Activated CD4-positive, alpha-beta T cell treated with anti-CD3 and anti-CD28 coated beads, Interleukin-2, amount 50 U/mL, for 16 hours (primary cell): ENCODE data around the gene PPP2R3B.

Experiments used
- DNase-seq: peaks from one replicate; pipeline ENCODE4 v3.0.0-alpha.2; 2020

PPP2R3B gene

DNA sequence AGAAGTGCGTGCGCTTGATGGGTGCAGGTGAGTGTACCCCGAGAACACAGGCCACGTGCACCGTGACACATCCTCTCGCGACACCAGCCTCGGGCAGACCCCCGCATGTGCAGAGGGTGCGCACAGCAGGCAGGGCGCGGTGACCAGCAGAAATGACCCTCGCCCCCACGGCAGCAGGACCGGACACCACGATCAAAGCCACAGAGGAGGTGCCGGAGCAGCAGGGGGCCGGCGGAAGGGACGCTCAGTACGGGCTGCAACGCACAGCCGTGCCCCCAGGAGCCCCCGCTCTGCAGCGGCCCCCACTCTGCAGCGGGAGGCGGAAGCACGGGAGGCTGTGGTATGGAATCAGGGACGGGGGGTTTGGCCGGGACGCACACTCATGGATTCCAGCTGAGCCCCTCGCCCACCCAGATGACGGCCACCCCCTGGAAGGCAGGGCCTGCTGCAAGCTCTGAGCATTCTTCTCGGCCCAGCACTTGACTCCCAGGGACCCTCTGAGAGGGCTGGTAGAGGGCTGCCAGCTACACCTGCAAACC is 17.1 kb downstream of the PPP2R3B start:
- DNase-seq, result no peak

GRCh38 chrX:368811-369562 is 17.7 kb downstream of the PPP2R3B start:
- no peak for DNase-seq

DNA sequence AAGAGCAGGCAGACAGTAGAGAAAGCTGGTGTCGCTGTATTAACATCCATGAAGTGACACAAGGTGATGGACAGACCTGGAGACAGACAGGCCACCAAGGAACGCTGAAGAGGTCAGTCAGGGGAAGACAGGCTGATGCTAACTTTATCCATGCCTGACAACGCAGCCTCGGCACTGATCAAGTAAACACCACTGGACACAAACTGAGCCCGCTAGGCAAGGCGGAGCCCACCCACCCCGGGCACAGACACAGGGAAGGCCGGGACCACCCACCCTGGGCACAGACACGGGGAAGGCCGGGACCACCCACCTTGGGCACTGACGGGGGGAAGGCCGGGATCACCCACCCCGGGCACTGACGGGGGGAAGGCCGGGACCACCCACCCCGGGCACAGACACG is 18.8 kb downstream of the PPP2R3B start:
- DNase-seq, result no peak

DNA sequence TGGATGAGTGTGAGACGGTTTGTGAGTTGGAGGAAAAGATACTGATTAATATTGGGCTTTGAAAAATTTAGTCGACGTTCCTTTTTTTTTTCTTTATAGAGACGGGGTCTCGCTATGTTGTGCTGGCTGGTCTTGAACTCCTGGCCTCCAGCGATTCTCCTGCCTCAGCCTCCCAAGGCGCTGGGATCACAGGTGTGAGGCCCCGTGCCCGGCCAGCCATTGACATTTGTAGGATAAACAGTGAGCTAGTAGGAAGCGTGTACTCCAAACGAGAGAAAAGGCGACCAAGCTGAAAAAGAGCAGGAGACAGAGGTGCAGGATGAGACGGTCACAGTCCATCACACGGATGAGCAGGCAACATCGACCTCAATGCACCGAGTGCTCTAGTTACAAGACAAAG is 19.4 kb downstream of the PPP2R3B start:
- no peak for DNase-seq

DNA sequence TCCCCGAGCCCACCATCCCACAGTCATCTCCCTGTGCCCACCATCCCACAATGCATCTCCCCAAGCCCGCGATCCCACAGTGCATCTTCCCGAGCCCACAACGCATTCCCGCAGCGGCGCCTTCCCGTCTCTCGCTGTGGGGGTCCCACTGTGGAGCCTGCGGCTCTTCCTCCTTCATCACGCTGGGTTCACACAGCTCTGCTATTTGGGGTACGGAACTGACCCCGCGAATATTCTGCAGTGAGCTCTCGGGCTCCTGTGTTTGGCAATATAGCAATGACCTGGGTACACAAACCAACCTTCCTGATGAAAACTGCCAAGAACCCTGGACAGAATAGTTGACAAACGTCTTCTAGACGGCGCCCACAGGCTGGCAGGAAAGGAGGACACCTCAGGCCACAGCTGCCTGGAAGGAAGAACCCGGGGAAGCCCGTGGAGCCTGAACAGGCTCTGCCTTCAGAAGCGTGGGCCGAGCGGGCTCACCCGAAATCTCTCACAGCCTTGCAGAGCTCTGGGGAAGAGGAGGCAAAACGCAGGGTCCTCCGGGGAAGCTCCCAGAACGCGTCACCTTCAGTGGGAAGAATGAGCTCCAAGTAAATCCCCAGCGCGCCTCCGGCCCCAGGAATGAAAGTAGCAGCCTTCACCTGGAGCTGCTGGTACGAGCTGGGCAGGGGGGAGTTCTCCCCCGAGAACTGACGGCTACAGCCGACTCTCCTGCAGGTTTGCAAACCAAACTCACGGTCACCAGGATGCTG is 22.9 kb downstream of the PPP2R3B start:
- DNase-seq, result no peak

DNA sequence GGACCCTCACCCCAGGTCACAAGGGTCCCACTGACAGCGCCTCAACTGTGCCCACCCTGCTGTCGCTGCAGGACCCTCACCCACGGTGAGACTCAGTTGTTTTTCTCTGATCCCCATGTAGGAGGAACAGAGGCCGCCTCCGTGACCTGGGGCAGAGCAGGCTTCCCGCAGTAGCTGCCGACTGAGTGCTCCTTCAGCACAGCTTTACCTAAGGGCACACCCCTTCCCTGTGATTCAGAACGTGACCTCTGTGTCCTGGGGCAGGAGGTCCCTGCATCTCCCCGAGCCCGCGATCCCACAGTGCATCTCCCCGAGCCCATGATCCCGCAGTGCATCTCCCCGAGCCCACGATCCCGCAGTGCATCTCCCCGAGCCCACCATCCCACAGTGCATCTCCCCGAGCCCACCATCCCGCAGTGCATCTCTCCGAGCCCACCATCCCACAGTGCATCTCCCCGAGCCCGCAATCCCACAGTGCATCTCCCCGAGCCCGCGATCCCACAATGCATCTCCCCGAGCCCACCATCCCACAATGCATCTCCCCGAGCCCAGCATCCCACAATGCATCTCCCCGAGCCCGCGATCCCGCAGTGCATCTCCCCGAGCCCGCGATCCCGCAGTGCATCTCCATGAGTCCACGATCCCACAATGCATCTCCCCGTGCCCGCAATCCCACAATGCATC is 23.6 kb downstream of the PPP2R3B start:
- no peak for DNase-seq

- DNase-seq, result no peak
These were observed 24.4 kb downstream of the PPP2R3B start for GRCh38 chrX:362351-362750.

DNA sequence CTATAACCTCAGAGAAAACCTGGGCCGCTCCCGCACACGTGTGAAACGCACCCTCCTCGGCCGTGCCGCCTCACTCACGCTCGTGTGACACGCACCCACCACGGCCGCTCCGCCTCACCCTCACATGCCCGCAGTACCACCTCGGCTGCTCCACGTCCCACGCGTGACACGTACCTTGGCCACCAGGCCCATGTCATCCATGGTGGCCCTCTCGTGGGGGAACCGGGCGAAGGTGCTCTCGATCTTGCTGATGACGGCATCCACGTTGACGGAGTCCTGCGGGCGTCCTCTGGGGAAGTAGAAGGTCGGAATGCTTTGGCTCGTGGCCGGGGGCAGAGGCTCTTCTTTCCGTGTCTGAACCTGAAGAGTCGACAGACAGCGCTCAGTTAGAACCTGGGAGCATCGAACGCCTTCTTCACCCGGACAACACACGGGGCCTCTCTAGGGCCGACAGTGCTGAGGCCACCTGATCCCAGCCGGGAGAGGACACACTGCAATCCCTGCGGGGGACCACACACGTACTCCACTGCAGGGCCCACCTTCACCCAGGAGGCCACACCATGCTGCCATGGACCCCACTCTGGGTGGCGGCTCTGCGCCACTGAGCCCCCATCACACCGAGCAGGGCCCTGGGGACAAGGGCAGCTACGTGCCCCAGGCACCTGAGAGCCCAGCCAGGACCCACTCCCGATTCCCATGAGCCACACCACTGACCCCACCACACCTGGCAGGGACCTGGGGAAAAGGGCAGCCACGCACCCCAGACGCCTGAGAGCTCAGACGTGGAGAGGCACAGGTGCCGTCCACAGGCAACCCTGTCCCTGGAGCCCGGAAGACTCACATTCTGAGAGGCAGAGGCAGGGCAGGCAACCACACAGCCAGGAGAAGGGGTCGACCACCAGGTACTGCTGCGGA is 25.2 kb downstream of the PPP2R3B start:
- DNase-seq, result no peak

DNA sequence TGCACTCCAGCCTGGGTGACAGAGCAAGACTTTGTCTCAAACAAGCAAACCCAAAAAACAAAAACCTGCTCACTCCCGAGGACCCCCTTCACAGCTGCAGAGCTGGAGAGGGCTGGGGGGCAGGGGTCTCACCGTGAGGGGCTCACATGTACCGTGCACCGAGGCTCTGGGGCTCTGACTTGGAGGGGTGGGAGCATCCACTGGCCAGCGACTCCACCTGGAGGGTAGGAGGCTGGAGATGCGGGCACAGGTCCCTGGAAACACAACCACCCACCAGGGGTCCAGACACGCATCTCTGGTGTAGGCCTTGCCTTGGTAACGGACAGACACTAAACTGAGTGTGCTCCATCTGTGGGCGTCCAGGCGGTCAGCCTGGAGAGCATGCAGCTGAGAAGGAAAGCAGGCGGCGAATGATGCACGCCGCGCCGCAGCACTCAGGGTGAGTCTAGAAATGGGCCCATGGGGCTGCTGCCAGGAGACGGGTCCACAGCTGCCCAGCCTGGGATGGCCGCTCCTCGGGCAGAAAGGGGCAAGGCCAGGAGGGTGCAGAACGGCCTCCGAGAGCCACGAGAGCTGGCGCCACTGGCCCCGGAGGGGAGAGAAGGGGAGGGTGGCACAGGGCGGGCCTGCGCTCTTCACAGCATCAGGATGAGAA is 26.1 kb downstream of the PPP2R3B start:
- DNase-seq, result no peak

- DNase-seq, result no peak
These were observed 28.0 kb downstream of the PPP2R3B start for GRCh38 chrX:358651-359143.

- DNase-seq, result peak; percentile 76
These were observed 28.8 kb downstream of the PPP2R3B start for GRCh38 chrX:357693-358471.

DNA sequence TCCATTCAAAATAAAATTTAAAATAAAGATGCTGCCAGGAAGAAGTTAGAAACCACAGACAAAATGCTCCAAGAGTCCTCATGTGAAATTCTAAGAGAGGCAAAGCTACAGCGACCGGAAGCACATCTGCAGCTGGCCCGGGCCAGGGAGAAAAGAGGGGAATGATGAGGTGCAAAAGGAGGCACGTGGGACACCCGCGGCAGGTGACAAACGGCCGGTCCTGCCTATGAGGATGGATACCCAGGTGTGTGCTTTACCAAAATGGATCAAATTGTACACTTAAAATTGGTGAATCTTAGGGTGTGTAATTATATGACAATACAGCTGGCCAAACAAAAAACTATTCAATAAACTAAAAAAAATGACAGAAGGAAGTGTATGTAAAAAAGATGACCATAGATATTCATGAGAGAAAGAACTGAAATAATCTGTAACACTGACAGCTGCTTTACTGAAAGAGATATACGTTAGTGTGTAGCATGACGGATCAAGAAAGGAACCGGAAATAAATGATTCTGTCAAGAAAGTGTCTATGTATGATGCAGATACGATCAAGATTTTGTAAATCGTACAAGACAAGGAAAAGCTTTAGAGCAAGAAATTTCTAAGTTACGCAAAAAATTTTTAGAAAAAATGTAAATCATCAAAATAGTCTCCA is 29.5 kb downstream of the PPP2R3B start:
- DNase-seq, result no peak

- no peak for DNase-seq
These were observed 30.2 kb downstream of the PPP2R3B start for GRCh38 chrX:356385-357034.

DNA sequence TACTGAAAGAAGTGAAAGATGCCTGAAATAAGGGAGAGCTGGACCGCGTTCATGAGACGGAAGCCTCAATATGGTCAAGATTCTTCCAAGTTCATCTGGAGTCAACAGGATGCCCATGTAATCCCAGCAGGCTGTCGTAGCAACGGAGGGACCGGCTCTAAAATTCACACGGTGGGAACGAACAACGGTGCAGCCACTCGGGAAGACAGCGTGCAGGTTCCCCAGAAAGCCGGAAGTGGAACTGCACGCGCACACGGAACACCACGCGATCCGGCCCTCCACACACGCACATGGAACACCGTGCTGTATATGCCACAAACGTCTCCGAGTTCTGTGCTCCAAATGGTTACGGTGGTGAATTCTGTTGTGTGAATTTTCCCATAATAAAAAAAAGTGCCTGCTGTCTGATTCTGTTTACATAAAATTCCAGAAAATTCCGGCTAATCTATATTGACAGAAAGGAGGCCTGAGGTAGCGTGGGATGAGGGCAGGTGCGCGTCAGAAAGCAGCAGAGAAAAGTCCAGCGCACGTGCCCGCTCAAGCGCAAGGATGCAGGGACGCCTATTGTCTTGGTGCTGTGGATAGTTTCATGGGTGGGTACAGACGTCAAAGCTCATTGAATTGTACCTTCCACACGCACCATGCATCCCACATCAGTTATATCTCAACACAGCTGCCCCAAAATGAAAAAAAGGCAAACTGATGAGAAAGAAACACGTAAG is 31.2 kb downstream of the PPP2R3B start:
- DNase-seq, result no peak

GRCh38 chrX:353566-354535 is 32.9 kb downstream of the PPP2R3B start:
- no peak for DNase-seq

DNA sequence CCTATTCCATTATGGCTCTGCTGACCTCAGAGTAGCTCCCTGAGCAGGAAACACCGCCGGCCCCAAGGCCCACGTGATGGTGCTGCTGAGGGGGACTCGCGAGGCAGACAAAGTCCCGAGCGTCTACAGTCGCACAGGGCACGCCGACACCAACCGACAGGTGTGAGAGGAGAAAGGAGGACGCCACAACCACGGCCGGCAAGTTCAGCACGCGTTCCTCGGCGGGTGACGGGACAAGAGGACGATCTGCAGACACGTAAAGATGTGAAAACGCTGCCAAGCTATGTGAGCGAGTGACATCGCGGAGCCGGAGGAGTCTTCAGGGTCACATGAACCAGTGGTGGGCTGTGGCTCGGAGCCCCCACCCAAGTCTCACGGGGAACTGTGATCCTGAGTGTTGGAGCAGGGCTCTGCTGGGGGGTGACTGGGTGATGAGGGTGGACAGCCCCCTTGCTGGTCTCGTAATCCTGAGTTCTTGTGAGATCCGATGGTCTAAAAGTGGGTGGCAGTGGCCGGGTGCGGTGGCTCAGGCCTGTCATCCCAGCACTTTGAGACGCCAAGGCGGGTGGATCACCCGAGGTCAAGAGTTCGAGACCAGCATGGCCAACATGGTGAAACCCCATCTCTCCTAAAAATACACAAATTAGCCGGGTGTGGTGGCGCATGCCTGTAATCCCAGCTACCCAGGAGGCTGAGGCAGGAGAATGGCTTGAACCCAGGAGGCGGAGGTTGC is 34.0 kb downstream of the PPP2R3B start:
- no peak for DNase-seq

DNA sequence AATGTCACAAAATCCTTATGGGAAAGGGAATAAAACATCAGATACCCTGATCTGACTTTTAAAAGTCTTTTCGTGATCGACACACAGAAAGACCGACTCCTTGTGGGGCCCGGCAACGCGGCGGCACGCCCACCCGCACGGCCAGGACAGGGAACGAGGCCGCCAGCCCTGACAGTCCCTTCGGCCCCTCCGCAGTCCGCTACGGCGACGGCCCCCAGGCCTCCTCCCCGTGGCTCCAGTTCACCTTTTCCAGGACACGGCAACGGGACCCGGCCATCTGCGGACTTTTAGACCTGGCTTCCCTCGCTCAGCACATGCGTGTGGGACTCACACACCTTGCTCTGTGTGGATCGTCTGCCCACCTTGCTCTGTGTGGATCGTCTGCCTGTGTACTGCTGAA is 34.5 kb downstream of the PPP2R3B start:
- DNase-seq, result no peak
